ENCODE data around the gene C12orf56. TPM values are rescaled to one million over a fixed set of nuclear protein-coding genes. Genes with fewer than 3 reads are reported as not detected.

Gene C12orf56
- total and polyA plus RNA-seq, 9 of the 15 experiments (the other 6 are each of a cell fraction or from before 2014, with no cell fraction given), result 0.40 to 4.8 (median 1.2) TPM

DNA sequence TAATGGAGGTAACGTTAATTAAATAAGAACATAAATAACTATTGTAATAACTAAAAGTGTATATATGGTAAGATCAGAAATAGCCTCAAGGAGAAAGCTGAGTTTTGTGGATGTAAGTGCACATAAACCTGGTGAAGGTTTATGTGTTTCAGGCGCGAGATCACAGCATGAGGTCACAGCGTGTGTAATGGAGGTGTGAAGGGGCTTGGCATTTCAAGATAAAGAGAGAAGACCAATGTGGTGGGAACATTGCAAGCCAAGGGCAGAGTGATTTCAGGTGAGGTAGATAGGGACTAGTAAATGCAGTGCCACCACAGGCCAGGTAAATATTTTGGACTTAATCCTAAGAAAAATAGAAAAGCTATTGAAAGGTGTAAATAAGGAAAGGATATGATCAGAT, 146.7 kb downstream of the C12orf56 start:
- no peak overlapping the region for H3K4me2 ChIP-seq (ENCODE audit: insufficient read depth, low read length)
- H3K4me1 ChIP-seq (replicated peaks in 1 of 2; ENCODE audit: control insufficient read depth in 2 of 2, insufficient read depth in 2 of 2, low read length in 2 of 2), result no peaks in the 10 kb centered on the region
- intact Hi-C loops (cut with micrococcal nuclease), result no loop called here
- no peaks in the 10 kb centered on the region for H3K79me2 ChIP-seq (ENCODE audit: control insufficient read depth, insufficient read depth, low read length)
- no peaks in the 10 kb centered on the region for H3K9me3 ChIP-seq (replicated peaks; ENCODE audit: control insufficient read depth, insufficient read depth, low read depth, low read length)
- no peak overlapping the region for H3K4me3 ChIP-seq
- WGBS (ENCODE audit: insufficient coverage, low coverage, missing lambda C conversion rate), result 3% methylated on average over 4 of the region's 4 CpGs
- no peaks in the 10 kb centered on the region; the same call in 1 of the 2 replicates for H4K20me1 ChIP-seq (replicated peaks; ENCODE audit: control insufficient read depth, insufficient read depth, low read length)
- BruUV-seq (replicated peaks), result no TSS peak
- ATAC-seq, result no peak
- H3K9ac ChIP-seq (ENCODE audit: insufficient read depth in 1 of 2, low read depth in 2 of 2, low read length in 2 of 2), result no peak overlapping the region
- no peak for FAIRE-seq
- peaks cover 4 to 8% of the 10 kb centered on the region in 2 experiments; a peak in 3 of 5 replicates for H3K27me3 ChIP-seq (ENCODE audit: control insufficient read depth in 2 of 2, insufficient read depth in 2 of 2, low read length in 2 of 2)
- no peaks in the 10 kb centered on the region for H3K9me1 ChIP-seq (ENCODE audit: control insufficient read depth, insufficient read depth, low read length)
- H3K27ac ChIP-seq (ENCODE audit: extremely low read depth, low read depth, low read length), result no peak overlapping the region
- no peak for DNase-seq (ENCODE audit: extremely low read depth in 1 of 4, low spot score in 3 of 4)
- in situ Hi-C loops (cut with MboI), result no loop called here
- TF ChIP-seq ZNF408 (CRISPR knock-in tag; IDR thresholded peaks at IDR 0.05; ENCODE audit: low read depth) (no peak), VEZF1 (CRISPR knock-in tag; IDR thresholded peaks at IDR 0.05) (no peak), RNF219 (CRISPR knock-in tag; IDR thresholded peaks at IDR 0.05) (no peak), RBM15 (IDR thresholded peaks at IDR 0.05; ENCODE audit: insufficient read depth, low read length) (no peak), ID3 (CRISPR knock-in tag; IDR thresholded peaks at IDR 0.05) (no peak), ID3 (tag; IDR thresholded peaks at IDR 0.05) (no peak), JUN (IDR thresholded peaks at IDR 0.05; ENCODE audit: borderline replicate concordance, low read depth, low read length) (no peak), JUN (CRISPR knock-in tag; IDR thresholded peaks at IDR 0.05; ENCODE audit: borderline replicate concordance) (no peak), NELFE (IDR thresholded peaks at IDR 0.05; ENCODE audit: insufficient read depth, insufficient read length) (no peak)
- TF ChIP-seq, protein P1, sequence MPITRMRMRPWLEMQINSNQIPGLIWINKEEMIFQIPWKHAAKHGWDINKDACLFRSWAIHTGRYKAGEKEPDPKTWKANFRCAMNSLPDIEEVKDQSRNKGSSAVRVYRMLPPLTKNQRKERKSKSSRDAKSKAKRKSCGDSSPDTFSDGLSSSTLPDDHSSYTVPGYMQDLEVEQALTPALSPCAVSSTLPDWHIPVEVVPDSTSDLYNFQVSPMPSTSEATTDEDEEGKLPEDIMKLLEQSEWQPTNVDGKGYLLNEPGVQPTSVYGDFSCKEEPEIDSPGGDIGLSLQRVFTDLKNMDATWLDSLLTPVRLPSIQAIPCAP (CRISPR knock-in tag; IDR thresholded peaks at IDR 0.05; ENCODE audit: borderline replicate concordance), result no peak
- TF ChIP-seq, protein P2, sequence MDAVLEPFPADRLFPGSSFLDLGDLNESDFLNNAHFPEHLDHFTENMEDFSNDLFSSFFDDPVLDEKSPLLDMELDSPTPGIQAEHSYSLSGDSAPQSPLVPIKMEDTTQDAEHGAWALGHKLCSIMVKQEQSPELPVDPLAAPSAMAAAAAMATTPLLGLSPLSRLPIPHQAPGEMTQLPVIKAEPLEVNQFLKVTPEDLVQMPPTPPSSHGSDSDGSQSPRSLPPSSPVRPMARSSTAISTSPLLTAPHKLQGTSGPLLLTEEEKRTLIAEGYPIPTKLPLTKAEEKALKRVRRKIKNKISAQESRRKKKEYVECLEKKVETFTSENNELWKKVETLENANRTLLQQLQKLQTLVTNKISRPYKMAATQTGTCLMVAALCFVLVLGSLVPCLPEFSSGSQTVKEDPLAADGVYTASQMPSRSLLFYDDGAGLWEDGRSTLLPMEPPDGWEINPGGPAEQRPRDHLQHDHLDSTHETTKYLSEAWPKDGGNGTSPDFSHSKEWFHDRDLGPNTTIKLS (IDR thresholded peaks at IDR 0.05; ENCODE audit: borderline replicate concordance, low read depth), result no peak
- ChIA-PET POLR2A (no interaction called here), CTCF (ENCODE audit: low intra/inter-chr PET ratio) (no interaction called here)
- H2AFZ ChIP-seq (ENCODE audit: low read depth, low read length), result no peak overlapping the region
- no peaks in the 10 kb centered on the region for H3K36me3 ChIP-seq (ENCODE audit: control insufficient read depth, insufficient read depth, low read length)

Data from K562 (cell line).